Duodenal mucosa (tissue), 2 donors: Measurements from ENCODE around the gene B3GALT4.
"Not testable (repeated sequence)": the region's sequence is repeated elsewhere in the genome, so short reads cannot be mapped to it uniquely, and the experiment has no call there.

ENCODE experiments used
- H3K27ac ChIP-seq: one replicate; pipeline ENCODE4 v1.7.0; 2013; ENCODE audit warnings: low read depth, low read length
- H3K27me3 ChIP-seq, 2 donors: one replicate each; pipeline ENCODE4 v1.7.0; 2013; ENCODE audit warnings: low read length in 2 of 2, control low read depth in 1 of 2; ENCODE audit not compliant: insufficient read depth in 2 of 2, control insufficient read depth in 1 of 2
- H3K36me3 ChIP-seq, 2 donors: one replicate each; pipeline ENCODE4 v1.7.0; 2013; ENCODE audit warnings: low read length in 2 of 2, control low read depth in 1 of 2; ENCODE audit not compliant: insufficient read depth in 2 of 2, control insufficient read depth in 1 of 2
- H3K4me1 ChIP-seq, 2 donors: one replicate each; pipeline ENCODE4 v1.7.0; 2013; ENCODE audit warnings: low read length in 2 of 2, control low read depth in 1 of 2; ENCODE audit not compliant: insufficient read depth in 2 of 2, control insufficient read depth in 1 of 2
- H3K4me3 ChIP-seq, 2 donors: one replicate each; pipeline ENCODE4 v1.7.0; 2013; ENCODE audit warnings: low read length in 2 of 2, low read depth in 1 of 2
- H3K9ac ChIP-seq, 2 donors: one replicate each; pipeline ENCODE4 v1.7.0; 2013; ENCODE audit warnings: low read length in 2 of 2, low read depth in 1 of 2
- H3K9me3 ChIP-seq, 2 donors: one replicate each; pipeline ENCODE4 v1.7.0; 2013; ENCODE audit warnings: low read length in 2 of 2, control low read depth in 1 of 2; ENCODE audit not compliant: control insufficient read depth in 1 of 2

B3GALT4 gene

DNA sequence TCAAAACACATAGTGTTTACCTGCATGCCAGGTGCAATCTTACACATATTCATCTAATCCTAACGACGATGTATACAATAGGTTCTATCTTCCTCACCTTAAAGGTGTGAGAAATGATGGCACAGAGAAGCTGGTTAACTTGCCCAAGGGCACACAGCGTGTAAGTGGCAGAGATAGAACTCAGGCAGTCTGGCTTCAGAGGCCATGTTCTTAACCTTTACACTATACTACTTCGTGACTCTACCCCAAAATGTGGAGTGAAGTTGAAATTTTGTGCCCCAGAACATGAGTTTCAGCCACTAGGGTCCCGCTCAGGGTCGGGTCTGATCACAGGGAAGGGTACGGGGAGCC lies 5.8 kb upstream of the B3GALT4 start:
- H3K4me3 ChIP-seq, result peak overlapping the region; percentile 81 to 98
- H3K9ac ChIP-seq, result peak overlapping the region; percentile 78 to 98
- H3K36me3 ChIP-seq, result peaks cover 46 to 59% of the 10 kb centered on the region in 2 donors
- peak overlapping the region; percentile 92 for H3K27ac ChIP-seq
- H3K4me1 ChIP-seq, result peaks cover 34 to 42% of the 10 kb centered on the region in 2 donors
- H3K27me3 ChIP-seq, result no peaks in the 10 kb centered on the region
- H3K9me3 ChIP-seq, result no peaks in the 10 kb centered on the region

DNA sequence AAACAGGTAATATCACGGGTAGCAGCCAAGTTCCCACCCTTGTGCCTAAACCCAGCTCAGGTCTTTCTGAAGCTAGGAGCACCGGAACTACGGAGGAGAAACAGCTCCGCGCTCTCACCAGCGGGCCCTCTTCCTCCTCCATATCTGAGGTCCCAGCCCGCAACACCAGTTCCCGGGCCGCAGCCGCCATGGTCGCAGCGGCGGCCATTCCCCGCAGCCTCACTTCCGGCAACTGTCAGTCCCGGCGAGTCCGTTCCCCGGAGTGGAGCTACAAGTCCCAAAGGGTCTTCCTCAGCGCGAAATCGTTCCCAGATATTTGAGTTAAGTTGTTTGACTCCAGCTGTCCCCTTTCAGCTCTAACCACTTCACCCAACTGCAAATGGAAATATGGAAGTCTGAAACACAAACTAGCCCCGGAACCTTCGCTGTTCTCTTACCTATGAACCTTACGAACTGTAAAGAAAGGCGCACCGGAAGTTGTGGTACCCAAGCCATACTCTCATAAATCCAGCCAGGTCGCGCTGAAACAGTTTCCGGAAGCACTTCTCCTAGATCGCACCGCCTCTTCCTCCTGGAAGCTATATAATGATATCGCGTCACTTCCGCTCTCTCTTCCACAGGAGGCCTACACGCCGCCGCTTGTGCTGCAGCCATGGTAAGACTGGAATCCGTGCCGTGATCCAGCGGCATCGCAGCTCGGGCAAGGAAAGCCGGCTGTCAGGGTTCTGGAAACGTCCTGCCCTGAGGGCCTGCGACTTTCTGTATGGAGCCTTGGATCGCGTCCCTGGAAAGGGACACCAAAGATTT lies 5.3 kb upstream of the B3GALT4 start, which contains the start of the genes RPS18 and VPS52:
Gene RPS18, plus strand, starts transcription at position 608 of the 807 bp plus-strand sequence. Its CDS starts 45 bp downstream, at position 653.
Gene VPS52, minus strand, starts transcription at position 409 of the 807 bp plus-strand sequence. Its CDS starts 201 bp downstream, at position 208.
- Histone ChIP-seq H3K9ac (peak within 1 kb of the TSS; percentile 78 to 98), H3K4me3 (peak within 1 kb of the TSS; percentile 81 to 98), H3K9me3 (no peaks in the 10 kb centered on the region), H3K27ac (peak within 1 kb of the TSS; percentile 92), H3K36me3 (peaks cover 51 to 58% of the 10 kb centered on the region in 2 donors), H3K4me1 (peaks cover 40 to 48% of the 10 kb centered on the region in 2 donors), H3K27me3 (no peaks in the 10 kb centered on the region)

DNA sequence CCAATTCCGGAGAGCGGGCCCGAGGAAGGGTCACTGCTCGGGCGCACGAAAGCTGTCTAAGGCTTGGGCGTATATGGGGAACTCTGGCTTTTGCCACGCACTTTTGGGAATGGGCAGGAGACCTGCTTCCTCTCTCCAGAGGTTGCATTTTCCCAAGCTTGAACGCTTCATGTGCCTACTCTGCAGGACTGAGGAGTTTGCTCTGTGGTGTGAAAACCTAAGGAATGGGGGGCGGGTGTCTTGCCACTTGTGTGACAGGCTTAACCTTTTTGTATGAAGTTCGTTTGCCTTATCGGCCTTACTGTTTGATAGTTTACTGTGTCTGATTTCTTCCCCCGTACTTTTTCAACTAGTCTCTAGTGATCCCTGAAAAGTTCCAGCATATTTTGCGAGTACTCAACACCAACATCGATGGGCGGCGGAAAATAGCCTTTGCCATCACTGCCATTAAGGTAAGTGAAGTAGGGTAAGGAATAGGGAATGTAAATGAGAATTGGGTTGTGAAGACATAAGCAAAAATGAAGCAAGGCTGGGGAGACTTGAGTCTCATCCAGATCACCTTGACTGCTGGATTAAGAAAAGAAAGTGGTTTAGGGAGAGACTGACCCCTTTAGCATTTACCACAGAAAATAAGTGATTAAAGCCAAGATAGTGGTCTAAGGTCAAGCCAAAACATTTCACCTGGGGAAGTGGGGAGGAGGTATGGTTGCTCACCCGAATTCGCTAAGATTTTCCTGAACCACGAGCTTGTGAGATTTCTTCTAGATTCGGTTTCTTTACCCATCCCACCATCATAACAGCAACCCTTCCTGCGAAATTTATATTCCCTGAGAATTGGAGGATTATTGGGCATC lies 4.4 kb upstream of the B3GALT4 start:
- H3K36me3 ChIP-seq, result peaks cover 43 to 50% of the 10 kb centered on the region in 2 donors
- no peaks in the 10 kb centered on the region for H3K27me3 ChIP-seq
- no peaks in the 10 kb centered on the region for H3K9me3 ChIP-seq
- H3K4me3 ChIP-seq, result peak overlapping the region; percentile 81 to 98
- H3K9ac ChIP-seq, result peak overlapping the region; percentile 78 to 98
- peaks cover 41 to 52% of the 10 kb centered on the region in 2 donors for H3K4me1 ChIP-seq
- peak overlapping the region; percentile 74 for H3K27ac ChIP-seq

DNA sequence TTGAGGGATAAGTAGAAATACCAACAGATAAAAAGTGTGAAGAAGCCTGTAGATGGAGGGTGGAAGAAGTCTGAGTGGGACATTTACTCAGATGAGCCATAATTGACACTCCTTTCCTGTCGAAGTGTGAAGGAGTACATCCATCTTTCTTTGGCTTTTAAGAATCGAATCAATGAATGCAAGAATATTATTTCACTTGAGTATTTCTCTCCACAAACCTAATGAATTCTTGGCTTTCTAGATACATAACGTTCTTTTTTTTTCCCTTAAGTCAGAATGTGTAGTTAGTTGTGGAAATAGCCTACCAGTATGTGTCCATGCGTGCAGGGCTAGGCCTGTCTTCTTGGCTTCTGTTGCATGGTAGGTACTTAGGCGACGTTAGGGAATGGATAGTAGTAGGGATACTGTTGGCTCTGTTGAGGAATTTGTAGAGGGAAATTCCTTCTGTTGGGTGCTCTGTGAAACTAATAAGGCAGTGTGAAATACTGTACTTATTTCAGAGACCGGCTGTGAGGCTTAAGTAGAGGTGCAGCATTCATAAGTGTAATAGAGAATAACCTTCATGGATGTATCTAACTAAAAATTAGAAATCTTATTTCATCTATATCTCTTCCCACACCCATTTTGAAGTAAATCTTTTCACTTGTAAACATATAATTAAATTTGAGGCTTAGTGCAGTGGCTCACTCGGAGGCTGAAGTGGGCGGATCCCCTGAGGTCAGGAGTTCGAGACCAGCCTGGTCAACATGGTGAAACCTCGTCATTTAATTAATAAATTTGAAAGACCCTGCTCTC lies 3.6 kb upstream of the B3GALT4 start:
- peak overlapping the region; percentile 81 to 98 for H3K4me3 ChIP-seq
- peak overlapping the region; percentile 78 to 98 for H3K9ac ChIP-seq

DNA sequence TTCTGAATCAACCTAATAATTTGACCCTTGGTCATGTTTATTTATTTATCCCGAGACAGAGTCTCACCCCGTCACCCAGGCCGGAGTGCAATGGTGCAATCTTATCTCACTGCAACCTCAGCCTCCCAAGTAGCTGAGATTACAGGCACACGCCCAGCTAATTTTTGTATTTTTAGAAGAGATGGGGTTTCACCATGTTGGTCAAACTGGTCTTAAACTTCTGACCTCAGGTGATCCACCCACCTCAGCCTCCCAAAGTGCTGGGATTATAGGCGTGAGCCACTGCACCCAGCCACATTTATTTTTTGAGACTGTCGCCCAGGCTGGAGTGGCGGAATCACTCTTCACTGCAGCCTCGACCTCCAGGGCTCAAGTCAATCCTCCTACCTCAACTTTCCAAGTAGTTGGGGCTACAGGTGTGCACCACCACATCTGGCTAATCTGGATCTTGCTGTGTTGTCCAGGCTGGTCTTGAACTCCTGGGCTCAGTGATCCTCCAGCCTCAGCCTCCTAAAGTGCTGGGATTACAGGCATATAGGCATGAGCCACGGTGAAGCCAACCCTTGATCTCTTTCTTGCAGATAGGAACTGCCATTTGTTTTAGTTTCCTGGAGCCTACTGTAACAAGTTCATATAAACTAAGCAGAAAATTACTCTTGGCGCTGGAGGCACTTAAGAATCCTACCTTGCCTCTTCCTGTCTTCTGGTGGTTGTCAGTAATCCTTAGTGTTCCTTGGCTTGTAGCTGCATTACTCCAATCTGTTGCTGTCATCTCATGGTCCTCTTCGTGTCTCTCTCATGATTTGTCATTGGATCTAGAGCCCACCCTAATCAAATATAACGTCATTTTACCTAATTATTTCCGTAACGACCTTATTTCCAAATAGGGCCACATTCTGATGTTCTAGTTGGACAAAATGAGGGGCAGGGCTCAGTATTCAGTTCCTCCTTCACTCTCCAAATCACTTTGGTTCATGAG lies 2.7 kb upstream of the B3GALT4 start:
- Histone ChIP-seq H3K27me3 (no peaks in the 10 kb centered on the region), H3K4me3 (peak overlapping the region; percentile 81 to 98), H3K36me3 (peaks cover 26 to 37% of the 10 kb centered on the region in 2 donors), H3K27ac (no peak overlapping the region), H3K4me1 (peaks cover 49 to 61% of the 10 kb centered on the region in 2 donors), H3K9ac (peak overlapping the region; percentile 35 to 98), H3K9me3 (no peaks in the 10 kb centered on the region)

More for the DNA sequence above, 3.6 kb upstream of the B3GALT4 start:
- Histone ChIP-seq H3K36me3 (peaks cover 35 to 42% of the 10 kb centered on the region in 2 donors), H3K27ac (no peak overlapping the region), H3K9me3 (no peaks in the 10 kb centered on the region), H3K27me3 (no peaks in the 10 kb centered on the region), H3K4me1 (peaks cover 45 to 61% of the 10 kb centered on the region in 2 donors)

DNA sequence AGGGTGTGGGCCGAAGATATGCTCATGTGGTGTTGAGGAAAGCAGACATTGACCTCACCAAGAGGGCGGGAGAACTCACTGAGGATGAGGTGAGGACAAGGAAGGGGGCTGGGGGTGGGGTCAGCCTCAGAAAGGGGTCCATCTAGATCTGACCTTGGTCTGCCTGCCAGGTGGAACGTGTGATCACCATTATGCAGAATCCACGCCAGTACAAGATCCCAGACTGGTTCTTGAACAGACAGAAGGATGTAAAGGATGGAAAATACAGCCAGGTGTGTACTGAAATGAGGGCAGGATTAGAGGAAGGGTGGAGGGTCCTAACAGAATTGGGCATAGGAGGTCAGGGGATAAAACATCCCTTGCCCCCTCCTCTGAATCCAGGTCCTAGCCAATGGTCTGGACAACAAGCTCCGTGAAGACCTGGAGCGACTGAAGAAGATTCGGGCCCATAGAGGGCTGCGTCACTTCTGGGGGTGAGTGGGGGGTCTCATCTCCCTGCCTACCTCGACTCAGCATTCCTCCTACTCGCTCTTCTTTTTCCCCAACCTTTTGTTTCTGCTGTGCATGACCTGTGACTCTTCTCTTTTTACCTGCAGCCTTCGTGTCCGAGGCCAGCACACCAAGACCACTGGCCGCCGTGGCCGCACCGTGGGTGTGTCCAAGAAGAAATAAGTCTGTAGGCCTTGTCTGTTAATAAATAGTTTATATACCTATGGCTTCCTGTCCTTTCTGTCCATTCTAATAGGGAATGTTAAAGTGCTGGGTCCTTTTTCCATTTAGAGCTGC lies 935 bp upstream of the B3GALT4 start:
- peak overlapping the region; percentile 80 to 85 for H3K4me3 ChIP-seq
- peak overlapping the region; percentile 75 to 86 for H3K9ac ChIP-seq
- not testable (repeated sequence) for H3K9me3 ChIP-seq, H3K27ac ChIP-seq, H3K27me3 ChIP-seq
- peaks cover 47 to 59% of the 10 kb centered on the region in 2 donors for H3K4me1 ChIP-seq
- H3K36me3 ChIP-seq, result peaks cover 28 to 49% of the 10 kb centered on the region in 2 donors

DNA sequence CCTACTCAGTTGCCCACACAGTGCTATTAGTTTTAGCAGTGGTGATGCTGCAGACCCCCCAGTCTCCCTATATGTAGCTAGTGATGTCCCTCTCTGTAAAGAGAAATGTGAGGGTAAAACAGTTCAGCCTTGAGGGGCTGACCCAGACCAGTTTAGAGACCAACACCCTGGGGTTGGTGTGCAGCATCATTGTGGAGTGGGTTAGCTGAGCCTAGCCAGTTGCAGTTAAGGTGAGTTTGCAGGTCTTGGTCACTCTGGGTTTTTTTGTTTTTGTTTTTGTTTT lies 401 bp upstream of the B3GALT4 start:
- Histone ChIP-seq H3K4me3 (peak overlapping the region; percentile 80 to 85), H3K27me3 (no peaks in the 10 kb centered on the region), H3K36me3 (peaks cover 33 to 53% of the 10 kb centered on the region in 2 donors), H3K9ac (peak overlapping the region; percentile 75 to 86), H3K9me3 (no peaks in the 10 kb centered on the region), H3K27ac (peak overlapping the region; percentile 80), H3K4me1 (peaks cover 45 to 57% of the 10 kb centered on the region in 2 donors)

DNA sequence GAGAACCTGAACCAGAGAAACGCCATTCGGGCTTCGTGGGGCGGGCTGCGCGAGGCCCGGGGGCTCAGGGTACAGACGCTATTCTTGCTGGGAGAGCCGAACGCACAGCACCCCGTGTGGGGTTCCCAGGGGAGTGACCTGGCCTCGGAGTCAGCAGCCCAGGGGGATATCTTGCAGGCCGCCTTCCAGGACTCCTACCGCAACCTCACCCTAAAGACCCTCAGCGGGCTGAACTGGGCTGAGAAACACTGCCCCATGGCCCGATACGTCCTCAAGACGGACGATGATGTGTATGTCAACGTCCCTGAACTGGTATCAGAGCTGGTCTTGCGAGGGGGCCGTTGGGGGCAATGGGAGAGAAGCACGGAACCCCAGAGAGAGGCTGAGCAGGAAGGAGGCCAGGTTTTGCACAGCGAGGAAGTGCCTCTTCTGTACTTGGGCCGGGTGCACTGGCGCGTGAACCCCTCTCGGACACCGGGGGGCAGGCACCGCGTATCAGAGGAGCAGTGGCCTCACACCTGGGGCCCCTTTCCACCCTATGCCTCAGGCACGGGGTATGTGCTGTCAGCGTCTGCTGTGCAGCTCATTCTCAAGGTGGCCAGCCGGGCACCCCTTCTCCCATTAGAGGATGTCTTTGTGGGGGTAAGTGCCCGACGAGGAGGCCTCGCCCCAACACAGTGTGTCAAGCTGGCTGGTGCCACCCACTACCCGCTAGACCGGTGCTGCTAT lies 904 bp downstream of the B3GALT4 start:
- H3K4me3 ChIP-seq, result peak overlapping the region; percentile 80 to 85
- peak overlapping the region; percentile 85 for H3K27ac ChIP-seq
- peak overlapping the region; percentile 75 to 86 for H3K9ac ChIP-seq
- peaks cover 41 to 51% of the 10 kb centered on the region in 2 donors for H3K4me1 ChIP-seq
- no peaks in the 10 kb centered on the region for H3K27me3 ChIP-seq
- H3K36me3 ChIP-seq, result peaks cover 36 to 58% of the 10 kb centered on the region in 2 donors
- H3K9me3 ChIP-seq, result no peaks in the 10 kb centered on the region
